ENCODE measurements around the gene TOPAZ1. TPM values are rescaled to one million over a fixed set of nuclear protein-coding genes. Genes with fewer than 3 reads are reported as not detected.

The TOPAZ1 gene
- total RNA-seq, 1 experiment from 2014 or later, result not detected

DNA sequence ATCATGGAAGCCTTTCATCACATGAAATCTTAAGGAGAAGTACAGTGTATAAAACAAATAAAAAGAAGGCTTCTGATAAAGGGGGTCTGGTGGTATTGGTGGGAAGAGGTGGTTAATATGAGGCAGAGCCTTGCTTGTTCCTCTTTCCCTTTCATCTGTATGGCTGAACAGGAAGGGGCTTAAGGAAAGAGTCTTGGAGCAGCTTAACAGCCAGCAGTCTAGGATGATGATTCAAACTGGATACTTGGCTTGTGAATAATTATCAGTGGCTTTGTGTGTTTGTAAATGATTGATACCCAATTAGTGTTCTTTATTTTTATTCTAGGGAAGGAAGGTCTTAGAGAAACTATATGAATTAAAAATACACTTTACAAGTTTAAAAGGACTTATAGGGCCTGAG, 67.8 kb downstream of the TOPAZ1 start:
- Histone ChIP-seq H3K18ac (ENCODE audit: insufficient read length, low read depth, low read length) (no peak overlapping the region), H3K4me1 (ENCODE audit: insufficient read depth, low read length) (no peaks in the 10 kb centered on the region), H2BK12ac (ENCODE audit: insufficient read length, low read depth, low read length) (no peak overlapping the region)

More for the DNA sequence above, 67.8 kb downstream of the TOPAZ1 start:
- Histone ChIP-seq H2BK20ac (ENCODE audit: low read depth, low read length, poor library complexity, severe bottlenecking) (no peak overlapping the region), H2BK15ac (ENCODE audit: low read depth, low read length) (no peak overlapping the region), H3K79me1 (ENCODE audit: insufficient read depth, low read depth, low read length, poor library complexity, severe bottlenecking) (no peaks in the 10 kb centered on the region), H3T11ph (ENCODE audit: low read length) (no peak overlapping the region), H2BK5ac (ENCODE audit: insufficient read length, low read length) (no peak overlapping the region), H4K8ac (replicated peaks; ENCODE audit: insufficient read length, low read depth, low read length) (no peak overlapping the region), H4K91ac (ENCODE audit: insufficient read length, low read depth, low read length) (no peak overlapping the region), H3K14ac (ENCODE audit: insufficient read depth, low read length) (no peak overlapping the region), H3K56ac (ENCODE audit: insufficient read length, low read depth, low read length) (no peak overlapping the region), H3K23ac (ENCODE audit: insufficient read length, low read depth, low read length) (no peak overlapping the region), H2BK120ac (ENCODE audit: low read depth, low read length, poor library complexity, severe bottlenecking) (no peak overlapping the region), H2AK5ac (ENCODE audit: insufficient read length, low read length) (no peak overlapping the region), H3K79me2 (ENCODE audit: insufficient read depth, low read length) (no peaks in the 10 kb centered on the region), H3K27ac (ENCODE audit: insufficient read length, low read depth, low read length) (no peak overlapping the region), H3K23me2 (ENCODE audit: insufficient read length, low read depth, low read length, poor library complexity, severe bottlenecking) (no peaks in the 10 kb centered on the region), H4K5ac (ENCODE audit: insufficient read length, low read depth, low read length) (no peak overlapping the region), H2AFZ (ENCODE audit: low read length) (no peak overlapping the region), H3K4ac (ENCODE audit: low read depth, low read length) (no peak overlapping the region), H3K9ac (ENCODE audit: extremely low read depth, insufficient read length, low read length) (no peak overlapping the region), H3K4me2 (ENCODE audit: insufficient read depth, insufficient read length, low read length) (no peak overlapping the region), H4K20me1 (ENCODE audit: control insufficient read depth, insufficient read depth, insufficient read length) (no peaks in the 10 kb centered on the region), H3K9me3 (ENCODE audit: control insufficient read depth, low read depth, low read length) (no peaks in the 10 kb centered on the region), H3K27me3 (ENCODE audit: insufficient read depth, low read length) (no peaks in the 10 kb centered on the region)
- DNase-seq, result no peak
- Mint-ChIP-seq H3K4me3 (no peak overlapping the region), H3K36me3 (ENCODE audit: insufficient read depth in 1 of 3, low read depth in 3 of 3) (no peaks in the 10 kb centered on the region), H3K9me3 (no peaks in the 10 kb centered on the region), H3K27ac (no peak overlapping the region), H3K27me3 (ENCODE audit: low read depth) (no peaks in the 10 kb centered on the region), H3K4me1 (no peaks in the 10 kb centered on the region)
- no peak for TF ChIP-seq CTCF (conservative IDR thresholded peaks at IDR 0.05)
